K562 treated with DMSO at 1 percent for 48 hours (cell line): ENCODE results near the gene RTKN2. TPM values are rescaled to one million over a fixed set of nuclear protein-coding genes. Genes with fewer than 3 reads are reported as not detected.

Source experiments
- total RNA-seq: library from RNA; unstranded; fragments of 300-600 nt; gene quantifications from 2 replicates; pipeline ENCODE4 v1.2.3, GENCODE V29; 2022; ENCODE audit warnings: low replicate concordance; ENCODE audit errors: extremely low read depth

RTKN2 gene
- total RNA-seq = not detected in 2 replicates

GRCh38 chr10:62268399-62269114 is at the start of gene RTKN2:
Gene RTKN2, minus strand, starts transcription at chr10:62268844. Its CDS starts 234 bp downstream, at chr10:62268610.

Other genes starting within 250 kb of the RTKN2 start
- gene ZNF365, start 105.5 kb upstream of the RTKN2 start, total RNA-seq = not detected in 2 replicates